ENCODE data around the gene EMCN. TPM values are rescaled to one million over a fixed set of nuclear protein-coding genes. Genes with fewer than 3 reads are reported as not detected.

Gene EMCN
- 91.0 and 102 TPM in 2 replicates for total RNA-seq

DNA sequence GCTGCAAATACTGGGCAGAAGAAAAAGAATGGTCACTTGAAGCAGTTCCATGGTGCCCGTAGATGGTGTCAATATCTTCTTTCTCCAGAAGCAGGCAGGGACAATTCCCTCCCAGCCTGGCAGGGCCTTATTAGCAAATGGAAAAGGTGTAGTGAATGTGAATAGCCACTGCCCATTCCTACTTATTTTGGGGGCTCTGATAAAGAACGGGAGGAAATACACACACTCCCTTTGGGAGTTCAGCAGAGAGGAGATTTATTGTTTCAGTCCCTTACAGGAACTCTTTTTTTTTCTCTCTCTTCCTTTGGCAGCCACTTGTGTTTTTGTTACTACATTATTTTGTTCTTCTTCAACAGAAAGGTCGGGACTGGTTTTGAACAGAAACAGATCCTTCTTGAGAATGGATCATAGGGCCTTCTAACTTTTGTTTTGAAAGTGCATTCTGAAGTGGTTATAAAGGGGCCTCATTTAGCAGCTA, at the start of gene EMCN:
Gene EMCN, minus strand, starts transcription at position 159 of the 478 bp plus-strand sequence. Its CDS starts 108 bp downstream, at position 51.

